Lung (tissue), 12 donors: ENCODE measurements around the gene NSG2. TPM values are rescaled to one million over a fixed set of nuclear protein-coding genes. Genes with fewer than 3 reads are reported as not detected.

Source experiments
- ATAC-seq: fragments of 200-7000 bp; cut with Tn5 transposase; one replicate; pipeline ENCODE4 v1.9.1; 2020; ENCODE audit warnings: moderate number of reproducible peaks; ENCODE audit not compliant: insufficient read depth, low FRiP score
- DNase-seq, 3 donors: peaks; one replicate each; pipeline ENCODE4 v3.0.0-alpha.2; 2013 to 2017
- H3K27ac ChIP-seq, 2 donors: one replicate each; pipeline ENCODE4 v1.5.1; 2013; ENCODE audit warnings: mild to moderate bottlenecking in 2 of 2, moderate library complexity in 2 of 2, control low read depth in 1 of 2, inconsistent platforms in 1 of 2, low read depth in 1 of 2, low read length in 1 of 2
- H3K27me3 ChIP-seq, 3 donors: one replicate each; pipeline ENCODE4 v1.5.1; 2013; ENCODE audit warnings: low read length in 2 of 3; ENCODE audit not compliant: control insufficient read depth in 3 of 3, insufficient read depth in 3 of 3
- H3K36me3 ChIP-seq, 4 donors: one replicate each; pipeline ENCODE4 v1.5.1; 2013; ENCODE audit warnings: low read length in 4 of 4, mild to moderate bottlenecking in 1 of 4, moderate library complexity in 1 of 4; ENCODE audit not compliant: control insufficient read depth in 4 of 4, insufficient read depth in 4 of 4
- H3K4me1 ChIP-seq, 5 donors: one replicate each; pipeline ENCODE4 v1.5.1; 2013; ENCODE audit warnings: low read length in 5 of 5, mild to moderate bottlenecking in 2 of 5, moderate library complexity in 1 of 5; ENCODE audit not compliant: control insufficient read depth in 5 of 5, insufficient read depth in 5 of 5
- H3K4me3 ChIP-seq: one replicate; pipeline ENCODE4 v1.5.1; 2013; ENCODE audit warnings: mild to moderate bottlenecking, control low read depth, moderate library complexity
- H3K9ac ChIP-seq, 2 donors: one replicate each; pipeline ENCODE4 v1.5.1; 2013; ENCODE audit warnings: low read length in 2 of 2, control low read depth in 1 of 2; ENCODE audit not compliant: insufficient read depth in 1 of 2
- H3K9me3 ChIP-seq, 4 donors: one replicate each; pipeline ENCODE4 v1.5.1; 2013; ENCODE audit warnings: low read length in 3 of 4, mild to moderate bottlenecking in 1 of 4, moderate library complexity in 1 of 4; ENCODE audit not compliant: control insufficient read depth in 4 of 4, insufficient read depth in 3 of 4
- WGBS, 2 donors: extraction: QIAGEN DNeasy Blood & Tissue Kit; methylation state at CpG; one replicate each; pipeline ENCODE4 v1.1.7; 2013; 5-methylcytosine and 5-hydroxymethylcytosine counted together
- polyA plus RNA-seq, 2 donors: library from polyadenylated mRNA; stranded (reverse); fragments of 200-250 nt; gene quantifications; one replicate each; pipeline ENCODE4 v1.2.1, GENCODE V29; 2013
- total RNA-seq, 2 donors: library from RNA; depleted of rRNA in 1 of 2; stranded (reverse); fragments of >200 nt in 1 of 2; gene quantifications; one replicate each; pipeline ENCODE4 v1.2.1, GENCODE V29; 2014 to 2021
- TF ChIP-seq, protein P1 (sequence below): IDR thresholded peaks from 2 replicates; pipeline ENCODE4 v1.5.1; 2012; ENCODE audit warnings: mild to moderate bottlenecking; ENCODE audit errors: control extremely low read depth, extremely low read depth
- donor health status: control.
- donor health status: control.
- donor health status: Bipolar disorder and iron deficiency.
- donor health status: healthy.
- donor health status: DM: yes; HTN: yes; CAD: no.

The NSG2 gene
- total and polyA plus RNA-seq, 4 donors, result 0.13 to 1.6 (median 0.16) TPM; not detected in 1

DNA sequence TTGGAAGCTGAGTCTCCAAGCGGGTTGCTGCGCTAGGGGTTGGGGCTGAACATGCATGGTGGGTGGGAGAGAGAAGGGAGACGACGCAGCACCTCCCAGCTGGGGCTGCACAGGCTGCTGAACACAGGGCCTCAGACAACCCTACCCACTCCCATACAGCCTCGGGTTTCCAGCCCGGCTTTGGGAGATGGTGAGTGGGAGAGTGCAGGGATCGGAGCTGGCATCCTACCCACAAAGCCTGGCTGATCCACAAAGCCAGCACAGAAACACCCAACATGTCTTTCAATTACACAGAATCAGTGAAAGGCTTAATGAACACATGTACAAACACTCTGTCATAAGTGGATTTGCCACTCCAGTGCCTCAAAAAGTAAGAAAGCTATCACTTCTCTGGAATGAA is 64.8 kb downstream of the NSG2 start:
- Histone ChIP-seq H3K4me1 (no peaks in the 10 kb centered on the region), H3K4me3 (no peak overlapping the region), H3K9me3 (peaks cover 0 to 1% (median 0%) of the 10 kb centered on the region in 4 donors), H3K27ac (no peak overlapping the region), H3K27me3 (no peaks in the 10 kb centered on the region), H3K9ac (no peak overlapping the region), H3K36me3 (no peaks in the 10 kb centered on the region)
- TF ChIP-seq, protein P1, sequence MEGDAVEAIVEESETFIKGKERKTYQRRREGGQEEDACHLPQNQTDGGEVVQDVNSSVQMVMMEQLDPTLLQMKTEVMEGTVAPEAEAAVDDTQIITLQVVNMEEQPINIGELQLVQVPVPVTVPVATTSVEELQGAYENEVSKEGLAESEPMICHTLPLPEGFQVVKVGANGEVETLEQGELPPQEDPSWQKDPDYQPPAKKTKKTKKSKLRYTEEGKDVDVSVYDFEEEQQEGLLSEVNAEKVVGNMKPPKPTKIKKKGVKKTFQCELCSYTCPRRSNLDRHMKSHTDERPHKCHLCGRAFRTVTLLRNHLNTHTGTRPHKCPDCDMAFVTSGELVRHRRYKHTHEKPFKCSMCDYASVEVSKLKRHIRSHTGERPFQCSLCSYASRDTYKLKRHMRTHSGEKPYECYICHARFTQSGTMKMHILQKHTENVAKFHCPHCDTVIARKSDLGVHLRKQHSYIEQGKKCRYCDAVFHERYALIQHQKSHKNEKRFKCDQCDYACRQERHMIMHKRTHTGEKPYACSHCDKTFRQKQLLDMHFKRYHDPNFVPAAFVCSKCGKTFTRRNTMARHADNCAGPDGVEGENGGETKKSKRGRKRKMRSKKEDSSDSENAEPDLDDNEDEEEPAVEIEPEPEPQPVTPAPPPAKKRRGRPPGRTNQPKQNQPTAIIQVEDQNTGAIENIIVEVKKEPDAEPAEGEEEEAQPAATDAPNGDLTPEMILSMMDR, result no peak
- 83 to 91% methylated on average over 7 of the region's 7 CpGs for WGBS, 2 donors
- DNase-seq (no peak), ATAC-seq (no peak)

DNA sequence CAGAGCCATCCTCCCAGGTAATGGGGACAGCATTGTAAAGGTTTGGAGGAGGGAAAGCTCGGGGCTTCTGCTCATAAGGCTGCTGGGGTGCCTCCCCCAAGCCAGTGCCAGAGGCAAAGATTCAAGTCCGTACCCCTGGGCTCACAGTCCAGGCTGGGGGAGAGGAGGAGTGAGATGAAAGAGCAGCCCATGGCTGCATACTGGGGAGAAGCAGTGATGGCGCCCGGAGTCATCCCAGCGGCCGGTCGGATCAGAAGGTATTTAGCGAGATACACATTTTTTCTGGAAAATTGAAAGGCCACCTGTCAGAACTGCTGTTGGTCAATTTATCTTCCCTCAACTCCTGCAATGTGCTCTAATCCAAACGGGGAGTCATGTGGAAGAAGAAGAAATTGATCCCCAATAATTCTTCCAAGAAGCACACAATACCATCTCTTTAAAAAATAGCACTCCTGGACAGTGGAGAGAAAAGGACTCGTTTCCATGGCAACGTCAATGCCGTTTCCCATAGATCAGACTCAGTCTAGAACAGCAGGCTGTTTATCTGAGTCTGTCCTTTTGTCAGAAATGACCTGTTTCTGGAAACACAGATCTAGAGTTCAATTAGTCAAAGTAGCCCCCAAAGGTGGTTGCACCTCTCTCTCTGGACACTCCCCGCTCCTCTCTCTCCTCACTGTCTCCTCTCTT is 65.9 kb downstream of the NSG2 start:
- H3K9me3 ChIP-seq, result peaks cover 0 to 1% (median 0%) of the 10 kb centered on the region in 4 donors
- no peak for DNase-seq
- TF ChIP-seq, protein P1, result no peak

DNA sequence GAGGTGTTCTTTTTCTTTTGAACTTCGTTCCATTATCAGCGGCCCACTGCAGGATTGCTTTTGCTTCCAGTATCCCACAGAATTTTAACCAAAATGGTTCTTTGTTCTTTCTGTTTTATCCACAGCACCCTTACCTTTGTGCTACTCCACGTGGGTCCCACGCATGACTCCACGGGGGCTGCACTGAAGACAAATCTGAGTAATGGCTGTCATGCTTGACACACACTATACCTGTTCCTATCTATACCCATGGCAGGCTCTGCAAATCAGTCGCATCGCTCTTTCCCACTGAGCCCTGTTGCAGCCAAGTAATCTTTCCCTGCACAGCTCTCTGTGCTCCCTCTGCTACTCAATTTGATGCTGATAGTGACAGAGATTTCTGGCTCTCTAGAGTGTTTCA is 69.7 kb downstream of the NSG2 start:
- no peak for ATAC-seq
- no peaks in the 10 kb centered on the region for H3K27me3 ChIP-seq
- no peak for DNase-seq
- TF ChIP-seq, protein P1, result no peak
- WGBS, 2 donors, result 83 to 93% methylated on average over 7 of the region's 7 CpGs
- peaks cover 0 to 18% (median 0%) of the 10 kb centered on the region in 5 donors for H3K4me1 ChIP-seq
- H3K9me3 ChIP-seq, result no peaks in the 10 kb centered on the region
- no peak overlapping the region for H3K9ac ChIP-seq
- no peaks in the 10 kb centered on the region for H3K36me3 ChIP-seq
- H3K4me3 ChIP-seq, result no peak overlapping the region
- H3K27ac ChIP-seq, result no peak overlapping the region

More for the DNA sequence above, 65.9 kb downstream of the NSG2 start:
- Histone ChIP-seq H3K36me3 (no peaks in the 10 kb centered on the region), H3K9ac (no peak overlapping the region), H3K4me3 (no peak overlapping the region), H3K27ac (no peak overlapping the region), H3K4me1 (no peaks in the 10 kb centered on the region), H3K27me3 (no peaks in the 10 kb centered on the region)
- 77 to 81% methylated on average over 13 of the region's 13 CpGs for WGBS, 2 donors
- ATAC-seq, result no peak
